ENCODE results near the gene PDE6D.

DNA sequence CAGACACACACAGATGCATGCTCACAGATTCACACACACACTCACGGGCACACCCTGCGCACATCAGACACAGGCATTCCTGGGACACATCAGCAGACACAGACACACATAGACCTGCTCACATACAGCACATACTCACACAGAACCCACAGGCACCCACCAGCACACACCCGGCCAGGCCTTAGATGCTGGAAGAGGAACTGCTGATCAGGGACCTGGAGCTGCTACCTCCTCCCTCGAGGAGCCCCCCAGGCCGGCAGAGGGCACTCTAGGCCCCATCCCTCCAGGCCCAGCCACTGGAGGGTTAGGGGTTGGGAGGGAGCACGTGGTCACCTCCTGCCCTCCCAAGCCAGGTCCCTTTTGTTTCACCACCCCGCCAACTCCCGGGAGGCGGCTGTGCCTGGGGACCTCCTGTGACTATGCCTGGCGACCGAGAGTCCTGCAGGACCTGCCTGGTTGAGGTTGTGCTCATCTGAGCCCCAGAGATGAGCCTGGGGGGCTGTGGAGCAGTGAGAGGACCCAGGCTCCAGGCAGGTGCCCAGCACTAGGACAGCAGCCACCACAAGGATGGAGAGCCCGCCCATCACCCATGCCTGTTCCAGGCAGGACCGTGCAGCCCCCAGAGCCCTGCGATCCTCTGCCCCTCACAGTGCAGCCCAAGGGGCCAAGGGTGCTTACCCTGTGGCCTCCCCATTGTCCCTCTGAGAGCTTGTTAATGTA, 93.8 kb downstream of the PDE6D start:
- TF ChIP-seq CTCF (IDR thresholded peaks at IDR 0.05 in 4 of 5, conservative IDR thresholded peaks at IDR 0.05 in 1 of 5) = peak; percentile 25 to 71 (median 57)
- no peak for TF ChIP-seq POLR2A (IDR thresholded peaks at IDR 0.05)

All from gastrocnemius medialis (tissue), 4 donors.